ENCODE measurements around the gene KCNH1. TPM values are rescaled to one million over a fixed set of nuclear protein-coding genes. Genes with fewer than 3 reads are reported as not detected.

KCNH1 gene
- total and polyA plus RNA-seq, 4 donors: not detected

- Histone ChIP-seq H3K9ac (ENCODE audit: low read depth in 1 of 2, low read length in 2 of 2) (no peak overlapping the region), H3K4me3 (ENCODE audit: low read depth in 1 of 3, low read length in 3 of 3) (no peak overlapping the region), H3K9me3 (ENCODE audit: control insufficient read depth in 4 of 4, low read length in 3 of 4) (no peaks in the 10 kb centered on the region), H3K4me1 (ENCODE audit: control insufficient read depth in 4 of 4, insufficient read depth in 4 of 4, low read length in 3 of 4) (peaks cover 4 to 11% (median 9%) of the 10 kb centered on the region in 4 donors), H3K27me3 (ENCODE audit: control insufficient read depth in 4 of 4, insufficient read depth in 4 of 4, low read length in 3 of 4) (no peaks in the 10 kb centered on the region), H3K27ac (ENCODE audit: low read depth in 1 of 2, low read length in 2 of 2) (no peak overlapping the region), H3K36me3 (ENCODE audit: control insufficient read depth in 4 of 4, insufficient read depth in 3 of 4, low read depth in 1 of 4, low read length in 3 of 4) (no peaks in the 10 kb centered on the region)
- TF ChIP-seq EGR1 (IDR thresholded peaks at IDR 0.05; ENCODE audit: low read depth in 2 of 2) (no peak), CTCF (IDR thresholded peaks at IDR 0.05; ENCODE audit: low read depth, low read length, missing input control) (no peak), FOXA1 (IDR thresholded peaks at IDR 0.05) (no peak), ZBTB33 (IDR thresholded peaks at IDR 0.05) (no peak), FOXA2 (IDR thresholded peaks at IDR 0.05) (no peak), RAD21 (IDR thresholded peaks at IDR 0.05) (no peak)
- WGBS: 96% methylated on average over 33 of the region's 33 CpGs
- DNase-seq (ENCODE audit: low spot score): no peak
Measured at GRCh38 chr1:210683403-210684047, 450.4 kb downstream of the KCNH1 start.

- Histone ChIP-seq H3K36me3 (ENCODE audit: control insufficient read depth in 4 of 4, insufficient read depth in 3 of 4, low read depth in 1 of 4, low read length in 3 of 4) (no peaks in the 10 kb centered on the region), H3K27ac (ENCODE audit: low read depth in 1 of 2, low read length in 2 of 2) (no peak overlapping the region), H3K9ac (ENCODE audit: low read depth in 1 of 2, low read length in 2 of 2) (no peak overlapping the region), H3K4me1 (ENCODE audit: control insufficient read depth in 4 of 4, insufficient read depth in 4 of 4, low read length in 3 of 4) (peaks cover 0 to 2% (median under 1%) of the 10 kb centered on the region in 4 donors), H3K4me3 (ENCODE audit: low read depth in 1 of 3, low read length in 3 of 3) (no peak overlapping the region), H3K27me3 (ENCODE audit: control insufficient read depth in 4 of 4, insufficient read depth in 4 of 4, low read length in 3 of 4) (no peaks in the 10 kb centered on the region), H3K9me3 (ENCODE audit: control insufficient read depth in 4 of 4, low read length in 3 of 4) (no peaks in the 10 kb centered on the region)
- TF ChIP-seq SP1 (IDR thresholded peaks at IDR 0.05) (no peak), FOXA1 (IDR thresholded peaks at IDR 0.05) (no peak)
- no peak for DNase-seq (ENCODE audit: low spot score)
- WGBS: 91% methylated on average over 7 of the region's 7 CpGs
Measured at GRCh38 chr1:210681158-210681557, 452.8 kb downstream of the KCNH1 start.

- 95% methylated on average over 3 of the region's 3 CpGs for WGBS
- no peak for DNase-seq (ENCODE audit: low spot score)
- no peaks in the 10 kb centered on the region for H3K27me3 ChIP-seq (ENCODE audit: control insufficient read depth in 4 of 4, insufficient read depth in 4 of 4, low read length in 3 of 4)
- no peak for TF ChIP-seq YY1 (IDR thresholded peaks at IDR 0.05)
- no peak for TF ChIP-seq MAX (IDR thresholded peaks at IDR 0.05)
- no peak for TF ChIP-seq GABPA (IDR thresholded peaks at IDR 0.05 in 1 of 2, conservative IDR thresholded peaks at IDR 0.05 in 1 of 2)
- TF ChIP-seq NR2F2 (IDR thresholded peaks at IDR 0.05): no peak
- no peak for TF ChIP-seq REST (IDR thresholded peaks at IDR 0.05)
- no peak for TF ChIP-seq JUND (IDR thresholded peaks at IDR 0.05)
- no peak for TF ChIP-seq FOXA2 (IDR thresholded peaks at IDR 0.05)
- no peak for TF ChIP-seq RXRA (IDR thresholded peaks at IDR 0.05)
- TF ChIP-seq EGR1 (IDR thresholded peaks at IDR 0.05; ENCODE audit: low read depth in 2 of 2): no peak
- no peak for TF ChIP-seq RAD21 (IDR thresholded peaks at IDR 0.05)
- TF ChIP-seq HNF4G (IDR thresholded peaks at IDR 0.05): no peak
- TF ChIP-seq ATF3 (IDR thresholded peaks at IDR 0.05): no peak
- TF ChIP-seq HNF4A (conservative IDR thresholded peaks at IDR 0.05): no peak
- no peak for TF ChIP-seq FOXA1 (IDR thresholded peaks at IDR 0.05)
- no peak for TF ChIP-seq TAF1 (conservative IDR thresholded peaks at IDR 0.05)
- no peak for TF ChIP-seq SP1 (IDR thresholded peaks at IDR 0.05)
- TF ChIP-seq ZBTB33 (IDR thresholded peaks at IDR 0.05): no peak
Measured at GRCh38 chr1:210678306-210678705, 455.6 kb downstream of the KCNH1 start.

More at GRCh38 chr1:210678306-210678705, 455.6 kb downstream of the KCNH1 start:
- H3K27ac ChIP-seq (ENCODE audit: low read depth in 1 of 2, low read length in 2 of 2): no peak overlapping the region
- H3K9ac ChIP-seq (ENCODE audit: low read depth in 1 of 2, low read length in 2 of 2): no peak overlapping the region
- H3K4me3 ChIP-seq (ENCODE audit: low read depth in 1 of 3, low read length in 3 of 3): no peak overlapping the region
- no peaks in the 10 kb centered on the region for H3K36me3 ChIP-seq (ENCODE audit: control insufficient read depth in 4 of 4, insufficient read depth in 3 of 4, low read depth in 1 of 4, low read length in 3 of 4)
- no peaks in the 10 kb centered on the region for H3K9me3 ChIP-seq (ENCODE audit: control insufficient read depth in 4 of 4, low read length in 3 of 4)
- no peaks in the 10 kb centered on the region for H3K4me1 ChIP-seq (ENCODE audit: control insufficient read depth in 4 of 4, insufficient read depth in 4 of 4, low read length in 3 of 4)
